ENCODE results near the gene PIMREG.

Gene PIMREG

GRCh38 chr17:6470146-6470718, 26.0 kb downstream of the PIMREG start:
- H3K27ac ChIP-seq = no peak overlapping the region
- TF ChIP-seq ZFX (IDR thresholded peaks at IDR 0.05; ENCODE audit: borderline replicate concordance) (no peak), CTCF (IDR thresholded peaks at IDR 0.05) (no peak)

- no peak overlapping the region for H3K27ac ChIP-seq
- TF ChIP-seq ZFX (IDR thresholded peaks at IDR 0.05; ENCODE audit: borderline replicate concordance) (no peak), CTCF (IDR thresholded peaks at IDR 0.05) (no peak)
Observed at GRCh38 chr17:6470751-6471521, 26.7 kb downstream of the PIMREG start.

- H3K27ac ChIP-seq = no peak overlapping the region
- TF ChIP-seq ZFX (IDR thresholded peaks at IDR 0.05; ENCODE audit: borderline replicate concordance) (no peak), CTCF (IDR thresholded peaks at IDR 0.05) (no peak)
Observed at GRCh38 chr17:6471531-6472465, 27.5 kb downstream of the PIMREG start.

- TF ChIP-seq ZFX (IDR thresholded peaks at IDR 0.05; ENCODE audit: borderline replicate concordance) (no peak), CTCF (IDR thresholded peaks at IDR 0.05) (no peak)
- no peak overlapping the region for H3K27ac ChIP-seq
Observed at GRCh38 chr17:6472517-6472916, 28.3 kb downstream of the PIMREG start.

GRCh38 chr17:6473128-6473767, 29.0 kb downstream of the PIMREG start:
- TF ChIP-seq ZFX (IDR thresholded peaks at IDR 0.05; ENCODE audit: borderline replicate concordance) (no peak), CTCF (IDR thresholded peaks at IDR 0.05) (peak; percentile 96)
- H3K27ac ChIP-seq = no peak overlapping the region

GRCh38 chr17:6474376-6474775, 30.1 kb downstream of the PIMREG start:
- TF ChIP-seq ZFX (IDR thresholded peaks at IDR 0.05; ENCODE audit: borderline replicate concordance) (no peak), CTCF (IDR thresholded peaks at IDR 0.05) (no peak)
- no peak overlapping the region for H3K27ac ChIP-seq

Measured in 22Rv1 (cell line).